Activated CD8-positive, alpha-beta T cell treated with anti-CD3 and anti-CD28 coated beads for 36 hours (primary cell): Measurements from ENCODE around the gene LPAR2. TPM values are rescaled to one million over a fixed set of nuclear protein-coding genes. Genes with fewer than 3 reads are reported as not detected.

Experiments
- ATAC-seq: fragments of 200-7000 bp; cut with Tn5 transposase; one replicate; pipeline ENCODE4 v1.10.0; 2021; ENCODE audit warnings: mild to moderate bottlenecking, moderate library complexity
- CTCF ChIA-PET: fragments of 350-600 bp; sonication (Branson Sonifier 250); formaldehyde crosslinking; loops from one replicate; lab custom pipeline; 2021; ENCODE audit warnings: antibody characterized with exemption; lab: Charles Lee
- POLR2A ChIA-PET: fragments of 350-600 bp; sonication (Branson Sonifier 250); formaldehyde crosslinking; loops from one replicate; lab custom pipeline; 2021; ENCODE audit warnings: antibody characterized with exemption; lab: Charles Lee
- DNase-seq: peaks from one replicate; pipeline ENCODE4 v3.0.0-alpha.2; 2020
- H3K27ac Mint-ChIP-seq: one replicate; pipeline ENCODE4 v1.8.0; 2021; ENCODE audit warnings: mild to moderate bottlenecking, mixed read lengths
- H3K27me3 Mint-ChIP-seq: one replicate; pipeline ENCODE4 v1.8.0; 2021; ENCODE audit warnings: mixed read lengths
- H3K36me3 Mint-ChIP-seq: one replicate; pipeline ENCODE4 v1.8.0; 2021; ENCODE audit warnings: low read depth, mixed read lengths
- H3K4me1 Mint-ChIP-seq: one replicate; pipeline ENCODE4 v1.8.0; 2021; ENCODE audit warnings: low read depth, mixed read lengths
- H3K4me3 Mint-ChIP-seq: one replicate; pipeline ENCODE4 v1.8.0; 2021; ENCODE audit warnings: mild to moderate bottlenecking, moderate library complexity, mixed read lengths
- H3K9me3 Mint-ChIP-seq: one replicate; pipeline ENCODE4 v1.8.0; 2021; ENCODE audit warnings: mixed read lengths
- CTCF ChIP-seq: fragments of 200-600 bp; IDR thresholded peaks from one replicate; pipeline ENCODE4 v1.8.0; 2022; ENCODE audit warnings: antibody characterized with exemption, mild to moderate bottlenecking
- intact Hi-C: fragments of 100-400 bp; cut with micrococcal nuclease; formaldehyde crosslinking; loops from one replicate; pipeline ENCODE4 v1.10.0; 2022
- total RNA-seq, 2 experiments: library from RNA; stranded (reverse); gene quantifications; one replicate each; pipeline ENCODE4 v1.2.3, GENCODE V29; 2021

LPAR2 gene
- total RNA-seq, 2 experiments from 2014 or later, result 26.6 to 28.2 TPM

GRCh38 chr19:19631346-19631745, 3.3 kb upstream of the LPAR2 start:
- H3K27me3 Mint-ChIP-seq, result no peaks in the 10 kb centered on the region
- intact Hi-C loops, result no loop called here
- H3K9me3 Mint-ChIP-seq, result no peaks in the 10 kb centered on the region
- ChIA-PET CTCF (interaction anchor here (1.1 to 1.2 kb wide), 2 partner anchors 12 to 99 kb away, joined by 4 read pairs; partner anchors contain the start of gene GMIP), POLR2A (interaction anchor here (1.0 kb wide), 1 partner anchor 12 kb away, joined by 3 read pairs; the partner anchor contains the start of gene GMIP)
- H3K27ac Mint-ChIP-seq, result no peak overlapping the region
- H3K4me3 Mint-ChIP-seq, result no peak overlapping the region
- DNase-seq (no peak), ATAC-seq (no peak)
- TF ChIP-seq CTCF, result no peak
- peaks cover 51% of the 10 kb centered on the region for H3K36me3 Mint-ChIP-seq
- peaks cover 24% of the 10 kb centered on the region for H3K4me1 Mint-ChIP-seq

- H3K27me3 Mint-ChIP-seq, result no peaks in the 10 kb centered on the region
- no peak overlapping the region for H3K4me3 Mint-ChIP-seq
- peaks cover 49% of the 10 kb centered on the region for H3K36me3 Mint-ChIP-seq
- ChIA-PET CTCF (no interaction called here), POLR2A (no interaction called here)
- no peak for TF ChIP-seq CTCF
- H3K27ac Mint-ChIP-seq, result no peak overlapping the region
- peak; percentile 25 for DNase-seq
- no peak for ATAC-seq
- no peaks in the 10 kb centered on the region for H3K9me3 Mint-ChIP-seq
- intact Hi-C loops, result no loop called here
- H3K4me1 Mint-ChIP-seq, result peaks cover 30% of the 10 kb centered on the region
These were observed 2.4 kb upstream of the LPAR2 start for GRCh38 chr19:19630426-19630825.

GRCh38 chr19:19630062-19630414, 2.0 kb upstream of the LPAR2 start:
- Mint-ChIP-seq H3K36me3 (peaks cover 45% of the 10 kb centered on the region), H3K4me1 (peaks cover 29% of the 10 kb centered on the region), H3K27me3 (no peaks in the 10 kb centered on the region), H3K9me3 (no peaks in the 10 kb centered on the region), H3K27ac (no peak overlapping the region), H3K4me3 (no peak overlapping the region)
- ChIA-PET POLR2A (interaction anchor here (2.1 kb wide), 1 partner anchor 33 kb away, joined by 12 read pairs; the partner anchor contains the start of gene ATP13A1), CTCF (no interaction called here)
- no peak for DNase-seq
- intact Hi-C loops, result no loop called here
- ATAC-seq, result no peak
- peak; percentile 0 for TF ChIP-seq CTCF

- no peak for TF ChIP-seq CTCF
- DNase-seq (peak; percentile 80), ATAC-seq (peak; percentile 51)
- CTCF ChIA-PET, result interaction anchor here (1.0 to 1.9 kb wide), 4 partner anchors 21 to 332 kb away, joined by 3 to 10 read pairs (median 6); no protein-coding TSS in a partner anchor
- Mint-ChIP-seq H3K4me1 (peaks cover 24% of the 10 kb centered on the region), H3K9me3 (no peaks in the 10 kb centered on the region), H3K27ac (peak overlapping the region; percentile 88), H3K27me3 (no peaks in the 10 kb centered on the region), H3K4me3 (peak overlapping the region; percentile 68), H3K36me3 (peaks cover 43% of the 10 kb centered on the region)
- intact Hi-C loops, result no loop called here
- POLR2A ChIA-PET, result interaction anchor here (0.5 to 3.2 kb wide), 13 partner anchors 8 to 435 kb away, joined by 3 to 15 read pairs (median 4); partner anchors contain the start of genes ATP13A1, GMIP and NDUFA13
These were observed 598 bp upstream of the LPAR2 start for GRCh38 chr19:19628501-19629134.
